Ectodermal cell (in vitro differentiated cells): ENCODE measurements around the gene AP2A2.

Source experiments
- H3K27ac ChIP-seq: 2 replicates; pipeline ENCODE4 v1.7.0; 2013; ENCODE audit warnings: mild to moderate bottlenecking, low read depth, low read length; ENCODE audit not compliant: insufficient read depth, poor library complexity, severe bottlenecking
- H3K27me3 ChIP-seq: 2 replicates; pipeline ENCODE4 v1.7.0; 2013; ENCODE audit warnings: mild to moderate bottlenecking, low read length; ENCODE audit not compliant: insufficient read depth, control insufficient read depth, poor library complexity, severe bottlenecking
- H3K36me3 ChIP-seq: one replicate; pipeline ENCODE4 v1.7.0; 2013; ENCODE audit warnings: low read length; ENCODE audit not compliant: control insufficient read depth, insufficient read depth
- H3K4me1 ChIP-seq: one replicate; pipeline ENCODE4 v1.7.0; 2013; ENCODE audit warnings: low read length; ENCODE audit not compliant: control insufficient read depth, insufficient read depth
- H3K4me3 ChIP-seq: 2 replicates; pipeline ENCODE4 v1.7.0; 2013; ENCODE audit warnings: low read depth, low read length, control low read depth; ENCODE audit not compliant: insufficient read depth
- H3K9me3 ChIP-seq: 2 replicates; pipeline ENCODE4 v1.7.0; 2013; ENCODE audit warnings: mild to moderate bottlenecking, low read length, moderate library complexity; ENCODE audit not compliant: control insufficient read depth
- WGBS, 2 experiments: methylation state at CpG; one replicate each; pipeline ENCODE4 v1.1.7; 2013; ENCODE audit warnings: missing lambda C conversion rate in 2 of 2; 5-methylcytosine and 5-hydroxymethylcytosine counted together

The AP2A2 gene

GRCh38 chr11:923691-924405 lies 1.8 kb upstream of the AP2A2 start:
- H3K4me1 ChIP-seq: peaks cover 5% of the 10 kb centered on the region
- no peaks in the 10 kb centered on the region for H3K36me3 ChIP-seq
- H3K4me3 ChIP-seq: no peak overlapping the region
- H3K27ac ChIP-seq: no peak overlapping the region
- no peaks in the 10 kb centered on the region for H3K9me3 ChIP-seq
- WGBS, 2 experiments: 89 to 90% methylated on average over 19 of the region's 19 CpGs
- H3K27me3 ChIP-seq: no peaks in the 10 kb centered on the region

- no peaks in the 10 kb centered on the region for H3K27me3 ChIP-seq
- H3K4me3 ChIP-seq: no peak overlapping the region
- no peaks in the 10 kb centered on the region for H3K9me3 ChIP-seq
- WGBS, 2 experiments: 92 to 93% methylated on average over 18 of the region's 18 CpGs
- no peaks in the 10 kb centered on the region for H3K36me3 ChIP-seq
- H3K27ac ChIP-seq: no peak overlapping the region
- peaks cover 5% of the 10 kb centered on the region for H3K4me1 ChIP-seq
These were observed 1.1 kb upstream of the AP2A2 start for GRCh38 chr11:924406-925157.

- no peak overlapping the region for H3K4me3 ChIP-seq
- 91% methylated on average over 28 of the region's 28 CpGs for WGBS, 2 experiments
- no peaks in the 10 kb centered on the region for H3K27me3 ChIP-seq
- H3K4me1 ChIP-seq: peaks cover 5% of the 10 kb centered on the region
- H3K27ac ChIP-seq: no peak overlapping the region
- H3K9me3 ChIP-seq: no peaks in the 10 kb centered on the region
- H3K36me3 ChIP-seq: no peaks in the 10 kb centered on the region
These were observed 543 bp upstream of the AP2A2 start for GRCh38 chr11:925158-925495.

GRCh38 chr11:926341-926916 lies 759 bp downstream of the AP2A2 start:
- 5 to 6% methylated on average over 26 of the region's 26 CpGs for WGBS, 2 experiments
- Histone ChIP-seq H3K27me3 (no peaks in the 10 kb centered on the region), H3K4me1 (peaks cover 5% of the 10 kb centered on the region)

GRCh38 chr11:927871-928270 lies 2.2 kb downstream of the AP2A2 start:
- Histone ChIP-seq H3K4me3 (no peak overlapping the region), H3K36me3 (no peaks in the 10 kb centered on the region), H3K4me1 (peaks cover 5% of the 10 kb centered on the region), H3K9me3 (no peaks in the 10 kb centered on the region), H3K27ac (no peak overlapping the region), H3K27me3 (no peaks in the 10 kb centered on the region)
- 95 to 97% methylated on average over 6 to 7 of the region's 7 CpGs for WGBS, 2 experiments

More at GRCh38 chr11:926341-926916, 759 bp downstream of the AP2A2 start:
- H3K27ac ChIP-seq: no peak overlapping the region
- H3K36me3 ChIP-seq: no peaks in the 10 kb centered on the region
- H3K9me3 ChIP-seq: no peaks in the 10 kb centered on the region
- H3K4me3 ChIP-seq: peak overlapping the region; percentile 60

GRCh38 chr11:928786-929185 lies 3.1 kb downstream of the AP2A2 start:
- H3K27ac ChIP-seq: no peak overlapping the region
- H3K4me3 ChIP-seq: no peak overlapping the region
- H3K9me3 ChIP-seq: no peaks in the 10 kb centered on the region
- 89% methylated on average over 8 of the region's 8 CpGs for WGBS, 2 experiments
- H3K27me3 ChIP-seq: no peaks in the 10 kb centered on the region
- peaks cover 6% of the 10 kb centered on the region for H3K4me1 ChIP-seq
- no peaks in the 10 kb centered on the region for H3K36me3 ChIP-seq

- Histone ChIP-seq H3K27me3 (no peaks in the 10 kb centered on the region), H3K4me1 (peaks cover 12% of the 10 kb centered on the region), H3K27ac (no peak overlapping the region), H3K9me3 (no peaks in the 10 kb centered on the region), H3K4me3 (no peak overlapping the region), H3K36me3 (no peaks in the 10 kb centered on the region)
- 93 to 95% methylated on average over 11 of the region's 11 CpGs for WGBS, 2 experiments
These were observed 3.7 kb downstream of the AP2A2 start for GRCh38 chr11:929405-929804.

- Histone ChIP-seq H3K27ac (no peak overlapping the region), H3K4me3 (no peak overlapping the region), H3K9me3 (no peaks in the 10 kb centered on the region), H3K4me1 (peaks cover 14% of the 10 kb centered on the region), H3K36me3 (no peaks in the 10 kb centered on the region), H3K27me3 (no peaks in the 10 kb centered on the region)
- 80 to 86% methylated on average over 3 of the region's 3 CpGs for WGBS, 2 experiments
These were observed 5.7 kb downstream of the AP2A2 start for GRCh38 chr11:931385-931784.

- Histone ChIP-seq H3K4me3 (no peak overlapping the region), H3K36me3 (no peaks in the 10 kb centered on the region), H3K4me1 (peaks cover 9% of the 10 kb centered on the region), H3K27ac (no peak overlapping the region), H3K9me3 (no peaks in the 10 kb centered on the region), H3K27me3 (no peaks in the 10 kb centered on the region)
- WGBS, 2 experiments: 84 to 94% methylated on average over 4 of the region's 4 CpGs
These were observed 6.8 kb downstream of the AP2A2 start for GRCh38 chr11:932435-932834.

- Histone ChIP-seq H3K27ac (no peak overlapping the region), H3K36me3 (no peaks in the 10 kb centered on the region), H3K4me1 (peaks cover 9% of the 10 kb centered on the region), H3K9me3 (no peaks in the 10 kb centered on the region), H3K27me3 (no peaks in the 10 kb centered on the region), H3K4me3 (no peak overlapping the region)
- 83% methylated on average over 14 of the region's 14 CpGs for WGBS, 2 experiments
These were observed 7.6 kb downstream of the AP2A2 start for GRCh38 chr11:933142-933851.
